Measurements from ENCODE around the gene GPC6.

Gene GPC6

DNA sequence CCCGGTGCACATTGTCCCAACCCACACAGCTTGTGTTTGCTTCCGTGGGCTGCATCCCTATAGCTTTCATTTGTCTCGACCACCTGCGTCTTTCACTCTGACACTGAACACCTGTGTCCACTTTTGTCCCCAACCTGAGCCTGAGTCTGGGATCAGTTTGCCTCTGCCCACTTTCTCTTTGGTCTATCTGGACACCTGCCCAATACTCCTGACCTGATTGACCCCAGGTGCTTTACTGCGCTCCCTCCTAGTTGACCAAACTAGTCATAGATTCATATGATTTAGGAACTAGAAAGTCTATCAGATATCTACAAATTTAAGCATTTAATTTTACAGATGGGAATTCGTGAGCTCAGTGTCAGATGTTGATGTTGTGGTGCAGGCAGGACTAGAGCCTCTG, 1043.0 kb downstream of the GPC6 start:
- no peaks in the 10 kb centered on the region for H3K36me3 ChIP-seq (ENCODE audit: control insufficient read depth in 2 of 2, insufficient read depth in 2 of 2, low read length in 2 of 2)
- no peak overlapping the region for H3K4me3 ChIP-seq (ENCODE audit: low read length in 2 of 2)
- no peak overlapping the region for H3K27ac ChIP-seq (ENCODE audit: low read depth in 2 of 2, low read length in 2 of 2)
- H3K9me3 ChIP-seq (ENCODE audit: control insufficient read depth in 2 of 2, low read length in 2 of 2), result no peaks in the 10 kb centered on the region
- H3K27me3 ChIP-seq (ENCODE audit: control insufficient read depth in 2 of 2, insufficient read depth in 2 of 2, low read length in 2 of 2), result no peaks in the 10 kb centered on the region
- H3K9ac ChIP-seq (ENCODE audit: low read depth in 1 of 2, low read length in 2 of 2), result no peak overlapping the region
- H3K4me1 ChIP-seq (ENCODE audit: control insufficient read depth in 2 of 2, insufficient read depth in 2 of 2, low read length in 2 of 2), result no peaks in the 10 kb centered on the region

DNA sequence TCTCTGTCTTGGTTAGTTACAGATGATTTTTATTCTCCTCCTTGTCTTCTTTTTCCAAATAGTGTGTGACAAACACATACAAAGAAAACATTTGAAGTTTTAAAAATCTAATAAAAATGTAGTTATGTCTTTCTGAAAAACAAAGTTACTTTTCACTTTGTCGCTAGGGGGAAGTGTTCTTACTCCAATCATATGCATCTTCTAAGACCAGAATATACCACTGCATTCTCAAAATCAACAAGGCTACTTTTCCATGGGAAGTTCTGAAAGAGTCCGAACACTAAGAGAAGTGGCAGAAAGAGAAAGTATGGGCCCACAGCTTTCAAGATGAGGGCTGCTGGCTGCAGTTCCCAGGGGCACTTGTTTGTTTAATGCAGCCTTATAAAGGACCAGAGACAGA, 1043.9 kb downstream of the GPC6 start:
- no peaks in the 10 kb centered on the region for H3K36me3 ChIP-seq (ENCODE audit: control insufficient read depth in 2 of 2, insufficient read depth in 2 of 2, low read length in 2 of 2)

DNA sequence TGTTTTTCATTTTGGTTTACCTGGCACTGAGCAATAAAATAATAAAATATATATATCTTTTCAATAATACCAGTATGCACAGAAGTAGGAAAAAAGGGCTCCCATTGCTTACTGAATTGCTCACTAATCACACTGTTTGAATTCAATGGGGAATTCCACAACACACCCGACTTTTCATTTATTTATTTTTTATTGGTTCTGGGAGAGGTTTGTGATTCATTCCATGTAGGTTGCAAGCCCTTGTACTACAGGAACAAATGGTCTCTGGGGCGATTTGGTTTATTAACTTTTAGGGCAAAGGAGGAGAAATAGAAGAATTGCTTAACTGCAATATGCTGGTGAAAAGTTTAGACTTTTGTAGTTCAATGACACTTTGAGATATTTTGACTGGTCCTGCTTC, 1045.4 kb downstream of the GPC6 start:
- Histone ChIP-seq H3K36me3 (ENCODE audit: control insufficient read depth in 2 of 2, insufficient read depth in 2 of 2, low read length in 2 of 2) (no peaks in the 10 kb centered on the region), H3K9ac (ENCODE audit: low read depth in 1 of 2, low read length in 2 of 2) (no peak overlapping the region), H3K4me1 (ENCODE audit: control insufficient read depth in 2 of 2, insufficient read depth in 2 of 2, low read length in 2 of 2) (no peaks in the 10 kb centered on the region), H3K4me3 (ENCODE audit: low read length in 2 of 2) (no peak overlapping the region), H3K9me3 (ENCODE audit: control insufficient read depth in 2 of 2, low read length in 2 of 2) (no peaks in the 10 kb centered on the region), H3K27me3 (ENCODE audit: control insufficient read depth in 2 of 2, insufficient read depth in 2 of 2, low read length in 2 of 2) (no peaks in the 10 kb centered on the region), H3K27ac (ENCODE audit: low read depth in 2 of 2, low read length in 2 of 2) (no peak overlapping the region)

More for the DNA sequence above, 1043.9 kb downstream of the GPC6 start:
- H3K9ac ChIP-seq (ENCODE audit: low read depth in 1 of 2, low read length in 2 of 2), result no peak overlapping the region
- H3K4me1 ChIP-seq (ENCODE audit: control insufficient read depth in 2 of 2, insufficient read depth in 2 of 2, low read length in 2 of 2), result no peaks in the 10 kb centered on the region
- H3K27me3 ChIP-seq (ENCODE audit: control insufficient read depth in 2 of 2, insufficient read depth in 2 of 2, low read length in 2 of 2), result no peaks in the 10 kb centered on the region
- H3K9me3 ChIP-seq (ENCODE audit: control insufficient read depth in 2 of 2, low read length in 2 of 2), result no peaks in the 10 kb centered on the region
- no peak overlapping the region for H3K4me3 ChIP-seq (ENCODE audit: low read length in 2 of 2)
- no peak overlapping the region for H3K27ac ChIP-seq (ENCODE audit: low read depth in 2 of 2, low read length in 2 of 2)

DNA sequence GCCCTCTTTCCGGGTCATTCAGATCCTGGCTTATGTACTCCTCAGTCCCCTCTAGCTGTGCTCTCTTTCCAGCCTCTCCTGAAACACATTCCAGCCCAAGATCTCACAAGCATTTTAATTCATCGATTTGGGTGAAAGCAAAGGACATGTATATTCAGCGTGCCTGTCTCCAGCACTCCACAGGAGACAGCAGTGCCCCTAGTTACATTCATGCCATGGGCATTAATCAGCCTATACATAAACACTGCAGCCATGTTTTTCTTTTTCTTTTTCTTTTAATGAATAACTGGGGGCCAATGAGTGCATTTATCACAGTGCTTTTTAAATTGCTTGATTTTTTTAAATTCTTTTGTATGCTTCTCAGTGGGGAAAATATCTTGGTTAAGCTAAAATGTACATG, 1053.7 kb downstream of the GPC6 start:
- Histone ChIP-seq H3K27me3 (ENCODE audit: control insufficient read depth in 2 of 2, insufficient read depth in 2 of 2, low read length in 2 of 2) (no peaks in the 10 kb centered on the region), H3K9ac (ENCODE audit: low read depth in 1 of 2, low read length in 2 of 2) (no peak overlapping the region), H3K4me3 (ENCODE audit: low read length in 2 of 2) (no peak overlapping the region), H3K9me3 (ENCODE audit: control insufficient read depth in 2 of 2, low read length in 2 of 2) (no peaks in the 10 kb centered on the region), H3K36me3 (ENCODE audit: control insufficient read depth in 2 of 2, insufficient read depth in 2 of 2, low read length in 2 of 2) (no peaks in the 10 kb centered on the region), H3K4me1 (ENCODE audit: control insufficient read depth in 2 of 2, insufficient read depth in 2 of 2, low read length in 2 of 2) (no peaks in the 10 kb centered on the region), H3K27ac (ENCODE audit: low read depth in 2 of 2, low read length in 2 of 2) (no peak overlapping the region)

DNA sequence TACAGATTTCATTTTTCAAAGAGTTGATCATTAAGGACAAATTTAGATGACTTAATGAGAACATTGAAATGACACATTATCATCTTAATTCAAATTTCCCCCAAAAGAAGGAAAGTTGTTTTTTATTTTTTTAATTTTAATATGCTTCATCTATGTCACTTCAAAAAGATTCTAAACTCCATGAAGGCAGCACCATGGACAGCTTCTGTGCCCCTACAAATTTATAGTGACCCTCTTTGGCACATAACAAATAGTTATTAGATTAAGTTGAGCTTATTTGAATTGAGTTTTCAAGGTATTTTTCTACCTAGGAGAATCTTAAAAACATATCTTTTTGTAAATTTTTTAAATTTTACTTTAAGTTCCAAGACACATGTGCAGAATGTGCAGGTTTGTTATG, 1054.2 kb downstream of the GPC6 start:
- Histone ChIP-seq H3K27me3 (ENCODE audit: control insufficient read depth in 2 of 2, insufficient read depth in 2 of 2, low read length in 2 of 2) (no peaks in the 10 kb centered on the region), H3K9ac (ENCODE audit: low read depth in 1 of 2, low read length in 2 of 2) (no peak overlapping the region), H3K36me3 (ENCODE audit: control insufficient read depth in 2 of 2, insufficient read depth in 2 of 2, low read length in 2 of 2) (no peaks in the 10 kb centered on the region), H3K27ac (ENCODE audit: low read depth in 2 of 2, low read length in 2 of 2) (no peak overlapping the region), H3K4me3 (ENCODE audit: low read length in 2 of 2) (no peak overlapping the region), H3K4me1 (ENCODE audit: control insufficient read depth in 2 of 2, insufficient read depth in 2 of 2, low read length in 2 of 2) (no peaks in the 10 kb centered on the region), H3K9me3 (ENCODE audit: control insufficient read depth in 2 of 2, low read length in 2 of 2) (no peaks in the 10 kb centered on the region)

DNA sequence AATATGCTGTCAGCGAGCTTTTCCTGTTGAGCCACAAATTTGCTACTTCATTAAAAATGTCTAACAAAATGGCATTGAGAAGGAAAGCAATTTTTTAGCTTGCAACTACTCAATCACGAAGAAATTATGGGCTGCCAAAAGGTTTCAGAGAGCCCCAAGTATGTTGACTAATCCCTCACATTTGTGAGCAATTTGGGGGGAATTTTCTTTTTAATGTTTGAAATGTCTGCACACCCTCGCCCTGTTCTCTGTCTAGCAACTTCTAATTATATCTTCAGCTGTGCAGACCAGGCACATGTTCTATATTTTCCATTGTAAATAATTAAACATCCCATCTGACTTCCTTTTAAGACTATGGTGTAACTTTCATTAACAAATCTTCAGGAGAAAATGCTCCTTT, 1060.0 kb downstream of the GPC6 start:
- Histone ChIP-seq H3K9ac (ENCODE audit: low read depth in 1 of 2, low read length in 2 of 2) (no peak overlapping the region), H3K4me3 (ENCODE audit: low read length in 2 of 2) (no peak overlapping the region), H3K27me3 (ENCODE audit: control insufficient read depth in 2 of 2, insufficient read depth in 2 of 2, low read length in 2 of 2) (no peaks in the 10 kb centered on the region), H3K4me1 (ENCODE audit: control insufficient read depth in 2 of 2, insufficient read depth in 2 of 2, low read length in 2 of 2) (no peaks in the 10 kb centered on the region), H3K36me3 (ENCODE audit: control insufficient read depth in 2 of 2, insufficient read depth in 2 of 2, low read length in 2 of 2) (no peaks in the 10 kb centered on the region), H3K9me3 (ENCODE audit: control insufficient read depth in 2 of 2, low read length in 2 of 2) (no peaks in the 10 kb centered on the region), H3K27ac (ENCODE audit: low read depth in 2 of 2, low read length in 2 of 2) (no peak overlapping the region)

DNA sequence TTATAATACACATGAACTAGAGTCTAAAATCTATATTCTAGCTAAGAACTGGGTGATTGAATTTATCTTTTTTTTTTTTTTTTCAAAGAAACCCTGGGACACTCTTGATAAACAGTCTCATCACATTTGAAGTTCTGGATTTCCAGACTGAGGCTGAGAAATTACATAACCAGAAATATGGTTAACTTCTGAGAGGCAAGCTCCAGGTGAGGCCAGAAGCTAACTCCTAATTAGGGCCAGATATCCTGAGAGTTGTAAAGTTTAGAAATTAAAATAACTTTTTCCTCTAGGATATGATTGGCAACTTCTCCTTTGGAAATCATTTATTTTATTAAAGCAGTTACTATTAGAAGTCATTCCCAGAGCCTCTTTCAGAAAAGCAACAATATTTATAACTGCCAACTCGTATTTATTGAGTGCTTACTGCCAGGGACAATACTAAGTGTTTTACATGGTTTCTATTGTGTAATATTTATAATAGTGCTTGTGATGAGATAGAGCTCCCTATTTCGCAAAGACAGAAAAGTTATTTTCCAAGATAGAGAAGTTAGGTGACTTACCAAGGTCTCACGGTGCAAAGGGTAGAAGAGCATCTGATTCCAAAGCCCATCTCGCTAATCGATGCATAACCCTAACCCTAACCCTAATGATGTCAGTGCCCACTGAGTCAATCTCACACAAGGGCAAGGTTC, 1065.2 kb downstream of the GPC6 start:
- no peaks in the 10 kb centered on the region for H3K4me1 ChIP-seq (ENCODE audit: control insufficient read depth in 2 of 2, insufficient read depth in 2 of 2, low read length in 2 of 2)
- H3K27ac ChIP-seq (ENCODE audit: low read depth in 2 of 2, low read length in 2 of 2), result no peak overlapping the region
- no peaks in the 10 kb centered on the region for H3K9me3 ChIP-seq (ENCODE audit: control insufficient read depth in 2 of 2, low read length in 2 of 2)
- no peak overlapping the region for H3K4me3 ChIP-seq (ENCODE audit: low read length in 2 of 2)
- no peak overlapping the region for H3K9ac ChIP-seq (ENCODE audit: low read depth in 1 of 2, low read length in 2 of 2)
- no peaks in the 10 kb centered on the region for H3K27me3 ChIP-seq (ENCODE audit: control insufficient read depth in 2 of 2, insufficient read depth in 2 of 2, low read length in 2 of 2)
- no peaks in the 10 kb centered on the region for H3K36me3 ChIP-seq (ENCODE audit: control insufficient read depth in 2 of 2, insufficient read depth in 2 of 2, low read length in 2 of 2)

DNA sequence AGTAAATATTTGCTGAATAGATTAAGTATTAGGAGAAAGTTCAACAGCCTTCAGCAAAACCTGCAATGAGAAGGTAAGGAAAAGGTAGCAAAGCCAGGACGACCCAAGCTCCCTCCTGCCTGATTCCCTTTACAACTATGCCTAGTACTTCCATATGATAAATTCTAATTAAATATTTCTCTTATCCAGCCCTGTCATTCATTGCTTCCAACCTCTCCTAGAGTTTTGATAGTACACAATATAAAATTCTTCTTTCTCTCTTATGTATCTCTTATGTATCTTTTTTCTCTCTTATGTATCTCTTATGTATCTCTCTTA, 1065.7 kb downstream of the GPC6 start:
- Histone ChIP-seq H3K9me3 (ENCODE audit: control insufficient read depth in 2 of 2, low read length in 2 of 2) (no peaks in the 10 kb centered on the region), H3K36me3 (ENCODE audit: control insufficient read depth in 2 of 2, insufficient read depth in 2 of 2, low read length in 2 of 2) (no peaks in the 10 kb centered on the region), H3K4me1 (ENCODE audit: control insufficient read depth in 2 of 2, insufficient read depth in 2 of 2, low read length in 2 of 2) (no peaks in the 10 kb centered on the region), H3K4me3 (ENCODE audit: low read length in 2 of 2) (no peak overlapping the region), H3K27ac (ENCODE audit: low read depth in 2 of 2, low read length in 2 of 2) (no peak overlapping the region), H3K27me3 (ENCODE audit: control insufficient read depth in 2 of 2, insufficient read depth in 2 of 2, low read length in 2 of 2) (no peaks in the 10 kb centered on the region), H3K9ac (ENCODE audit: low read depth in 1 of 2, low read length in 2 of 2) (no peak overlapping the region)

DNA sequence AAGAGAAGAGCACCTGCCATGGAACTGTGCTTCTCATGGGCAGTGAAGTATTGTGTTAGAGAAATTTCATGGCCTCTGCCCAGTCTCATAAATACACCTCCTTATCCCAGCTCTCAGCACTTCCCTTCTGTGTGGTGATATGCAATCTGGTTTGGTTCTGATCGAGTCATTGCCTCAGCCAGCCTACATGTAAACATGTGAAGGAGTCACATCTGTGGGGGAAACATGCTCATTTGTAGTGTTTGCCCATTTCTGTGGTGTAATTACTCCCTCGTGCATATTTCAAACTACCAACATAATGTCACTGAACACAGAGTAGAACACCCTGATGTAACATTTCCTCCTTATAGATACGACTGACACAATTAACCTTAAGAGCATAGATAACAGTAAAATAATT, 1069.9 kb downstream of the GPC6 start:
- no peaks in the 10 kb centered on the region for H3K4me1 ChIP-seq (ENCODE audit: control insufficient read depth in 2 of 2, insufficient read depth in 2 of 2, low read length in 2 of 2)
- no peaks in the 10 kb centered on the region for H3K9me3 ChIP-seq (ENCODE audit: control insufficient read depth in 2 of 2, low read length in 2 of 2)
- H3K36me3 ChIP-seq (ENCODE audit: control insufficient read depth in 2 of 2, insufficient read depth in 2 of 2, low read length in 2 of 2), result no peaks in the 10 kb centered on the region
- no peak overlapping the region for H3K4me3 ChIP-seq (ENCODE audit: low read length in 2 of 2)
- H3K27ac ChIP-seq (ENCODE audit: low read depth in 2 of 2, low read length in 2 of 2), result no peak overlapping the region
- no peaks in the 10 kb centered on the region for H3K27me3 ChIP-seq (ENCODE audit: control insufficient read depth in 2 of 2, insufficient read depth in 2 of 2, low read length in 2 of 2)
- H3K9ac ChIP-seq (ENCODE audit: low read depth in 1 of 2, low read length in 2 of 2), result no peak overlapping the region

DNA sequence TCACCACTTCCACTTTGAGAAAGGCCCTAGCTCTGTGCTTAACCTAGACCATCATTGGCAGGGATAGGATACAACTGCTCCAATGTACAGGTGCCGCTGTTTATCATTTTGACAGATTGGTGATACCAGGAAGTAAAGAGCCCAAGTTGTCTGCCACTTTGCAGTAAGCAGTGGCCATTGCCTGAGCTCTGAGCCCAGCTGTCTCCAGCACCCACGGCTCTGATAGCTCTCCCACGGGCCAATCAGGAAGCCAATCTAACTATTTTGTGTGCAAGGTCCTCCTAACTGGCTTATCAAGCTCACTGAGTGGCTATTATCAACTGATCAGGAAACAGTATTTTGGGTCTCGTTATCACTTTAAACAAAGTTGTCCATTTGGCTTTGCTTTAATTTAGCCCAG, 1071.7 kb downstream of the GPC6 start:
- Histone ChIP-seq H3K9ac (ENCODE audit: low read depth in 1 of 2, low read length in 2 of 2) (no peak overlapping the region), H3K27me3 (ENCODE audit: control insufficient read depth in 2 of 2, insufficient read depth in 2 of 2, low read length in 2 of 2) (no peaks in the 10 kb centered on the region), H3K27ac (ENCODE audit: low read depth in 2 of 2, low read length in 2 of 2) (no peak overlapping the region), H3K4me3 (ENCODE audit: low read length in 2 of 2) (no peak overlapping the region), H3K9me3 (ENCODE audit: control insufficient read depth in 2 of 2, low read length in 2 of 2) (no peaks in the 10 kb centered on the region), H3K4me1 (ENCODE audit: control insufficient read depth in 2 of 2, insufficient read depth in 2 of 2, low read length in 2 of 2) (no peaks in the 10 kb centered on the region), H3K36me3 (ENCODE audit: control insufficient read depth in 2 of 2, insufficient read depth in 2 of 2, low read length in 2 of 2) (no peaks in the 10 kb centered on the region)

DNA sequence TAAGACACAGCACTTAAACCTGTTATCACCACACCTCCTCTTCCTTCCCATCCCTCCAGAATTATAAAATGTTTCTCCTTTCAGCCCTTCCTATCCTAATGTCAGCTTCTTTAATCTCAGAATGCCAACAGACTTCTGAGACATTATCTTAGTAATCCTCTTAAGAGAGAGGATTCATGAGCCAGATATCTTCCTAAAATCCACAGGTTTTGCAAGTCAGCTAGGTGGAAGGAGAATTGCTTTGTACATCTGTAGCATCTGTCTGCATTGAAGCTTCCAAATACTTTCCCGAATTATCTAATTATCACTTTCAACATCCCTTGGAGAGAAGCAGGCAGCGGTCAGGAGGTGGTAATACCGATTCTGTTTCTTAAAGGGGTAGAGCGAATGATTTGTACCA, 1073.8 kb downstream of the GPC6 start:
- Histone ChIP-seq H3K27me3 (ENCODE audit: control insufficient read depth in 2 of 2, insufficient read depth in 2 of 2, low read length in 2 of 2) (no peaks in the 10 kb centered on the region), H3K4me3 (ENCODE audit: low read length in 2 of 2) (no peak overlapping the region), H3K27ac (ENCODE audit: low read depth in 2 of 2, low read length in 2 of 2) (no peak overlapping the region), H3K4me1 (ENCODE audit: control insufficient read depth in 2 of 2, insufficient read depth in 2 of 2, low read length in 2 of 2) (no peaks in the 10 kb centered on the region), H3K9me3 (ENCODE audit: control insufficient read depth in 2 of 2, low read length in 2 of 2) (no peaks in the 10 kb centered on the region), H3K36me3 (ENCODE audit: control insufficient read depth in 2 of 2, insufficient read depth in 2 of 2, low read length in 2 of 2) (no peaks in the 10 kb centered on the region), H3K9ac (ENCODE audit: low read depth in 1 of 2, low read length in 2 of 2) (no peak overlapping the region)
